Eye (tissue), 1 donor: ENCODE measurements around the gene MRPL55.

Experiments
- DNase-seq: peaks from one replicate; pipeline ENCODE4 v3.0.0-alpha.2; 2015

MRPL55 gene

DNA sequence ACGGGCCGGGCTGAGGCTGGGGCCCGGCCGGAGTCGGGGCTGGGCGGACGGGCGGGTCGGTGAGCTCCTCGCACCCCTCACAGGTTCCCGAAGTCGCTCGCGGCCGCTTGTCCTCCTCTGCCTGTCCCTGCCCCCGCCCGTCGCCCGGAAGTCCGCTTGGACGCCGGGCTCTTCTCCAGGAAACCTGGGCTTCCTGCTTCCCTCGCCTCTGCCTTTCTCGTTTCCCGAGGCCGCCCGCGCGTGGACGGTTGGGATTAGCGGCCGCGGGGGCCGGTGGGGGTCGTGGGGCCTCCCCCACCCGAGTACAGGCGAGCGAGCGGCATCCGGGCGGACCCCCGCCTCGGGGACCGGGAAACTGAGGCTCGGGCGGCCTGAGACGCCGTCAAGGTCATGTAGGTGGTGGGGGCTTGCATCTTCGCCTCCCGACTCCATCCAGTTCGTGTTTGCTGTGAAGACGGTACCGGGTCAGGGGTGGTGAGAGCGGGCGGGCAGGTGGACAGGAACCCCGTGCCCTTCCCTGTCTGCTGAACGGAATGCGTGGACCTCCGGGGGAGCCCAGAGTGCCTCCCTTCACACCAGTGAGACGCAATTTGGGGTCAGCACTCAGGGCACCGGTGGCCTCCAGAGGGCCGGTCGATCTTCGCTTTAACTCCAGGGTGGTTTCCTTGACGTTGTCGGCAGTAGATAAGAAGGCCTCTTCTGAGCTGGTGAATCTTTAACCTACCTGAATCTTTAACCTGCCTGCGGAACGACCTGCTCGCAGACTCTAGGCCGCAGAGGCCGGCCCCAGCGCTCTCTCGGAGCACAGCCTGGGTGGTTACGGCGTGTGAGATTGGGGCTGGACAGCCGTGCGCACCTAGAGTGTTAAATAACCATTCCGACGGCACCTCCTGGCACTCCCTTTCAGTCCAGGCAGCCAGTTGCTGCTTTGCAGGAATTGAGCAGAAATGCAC is 25.9 kb downstream of the MRPL55 start:
- peak; percentile 60 for DNase-seq

GRCh38 chr1:228082214-228082917 is 26.7 kb downstream of the MRPL55 start, which contains the start of gene ARF1:
Gene ARF1, plus strand, starts transcription at chr1:228082708. Its CDS starts 14,407 bp downstream, at chr1:228097115.
- DNase-seq: peak; percentile 97

GRCh38 chr1:228081578-228082213 is 27.4 kb downstream of the MRPL55 start:
- DNase-seq: peak; percentile 48

- DNase-seq: no peak
Measured at GRCh38 chr1:228081144-228081543, 28.0 kb downstream of the MRPL55 start.

GRCh38 chr1:228079601-228080263 is 29.4 kb downstream of the MRPL55 start:
- no peak for DNase-seq

DNA sequence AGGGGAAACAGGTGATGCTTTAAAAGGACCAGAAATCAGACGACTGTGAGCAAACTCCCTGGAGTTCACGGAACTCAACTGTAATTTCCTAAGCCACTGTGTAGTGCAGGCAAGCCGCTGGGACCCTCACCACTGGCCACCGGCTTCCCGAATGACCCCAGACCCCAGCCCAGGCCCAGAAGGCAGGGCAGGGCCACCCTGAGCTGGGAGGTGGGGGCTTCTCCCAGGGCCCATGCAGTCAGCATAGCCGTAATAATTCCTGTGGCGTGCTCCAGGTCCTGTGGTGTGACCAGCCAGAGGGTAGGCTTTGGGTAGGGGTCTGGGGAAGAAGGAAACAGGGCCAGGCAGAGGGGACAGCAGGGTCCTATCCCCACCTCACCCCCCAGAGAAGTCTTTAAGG is 30.1 kb downstream of the MRPL55 start:
- DNase-seq: no peak

- no peak for DNase-seq
Measured at GRCh38 chr1:228077565-228078330, 31.4 kb downstream of the MRPL55 start.

DNA sequence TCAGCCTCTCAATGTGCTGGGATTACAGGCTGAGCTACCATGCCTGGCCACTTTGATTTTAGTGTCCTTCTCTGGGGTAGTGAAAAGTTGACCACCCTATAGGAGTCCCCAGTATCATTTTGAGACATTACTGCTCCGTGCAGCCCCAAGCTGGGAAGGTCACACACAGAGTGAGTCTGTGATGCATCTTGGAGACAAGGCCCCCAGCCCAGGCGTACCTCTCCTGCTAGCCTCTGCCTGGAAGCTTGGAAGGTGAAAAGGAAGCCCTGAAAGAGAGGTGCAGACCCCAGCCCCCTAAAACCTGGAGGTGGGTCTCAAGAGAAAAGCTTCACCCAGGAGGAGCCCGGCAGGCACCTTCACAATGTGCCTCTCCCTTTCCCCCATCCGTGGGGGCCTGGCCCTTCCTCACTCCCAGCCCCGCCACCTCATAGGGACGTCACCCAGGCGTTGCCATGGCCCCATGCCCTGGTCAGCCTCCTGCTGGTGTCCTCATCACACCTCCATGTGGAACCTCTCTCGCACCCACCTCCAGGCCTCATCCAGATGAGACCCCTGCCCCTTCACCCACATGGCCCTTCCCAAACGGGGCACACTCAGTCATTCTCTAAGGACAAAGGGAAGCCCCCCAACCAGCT is 32.2 kb downstream of the MRPL55 start:
- no peak for DNase-seq

DNA sequence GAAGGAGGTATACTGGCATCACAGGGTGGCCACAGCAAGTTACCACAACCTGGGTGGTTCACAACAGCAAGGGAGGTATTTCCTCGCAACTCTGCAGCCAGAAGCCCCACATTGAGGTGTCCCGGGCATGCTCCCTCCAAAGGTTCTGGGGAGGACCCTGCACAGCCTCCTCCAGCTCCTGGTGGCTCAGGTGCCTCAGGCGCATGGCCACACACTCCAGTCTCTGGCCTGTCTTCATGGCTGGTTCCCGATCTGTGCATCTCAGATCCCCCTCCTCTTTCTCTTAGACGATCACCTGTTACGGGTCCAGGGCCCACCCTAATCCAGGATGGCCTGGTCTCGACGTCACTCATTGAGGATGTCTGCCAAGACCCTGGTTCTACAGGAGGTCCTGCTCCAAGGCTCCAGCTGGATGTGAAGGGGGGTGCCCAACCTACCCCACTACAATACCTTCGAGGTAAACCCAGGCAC is 33.3 kb downstream of the MRPL55 start:
- DNase-seq: no peak

- DNase-seq: no peak
Measured at GRCh38 chr1:228074954-228075730, 34.0 kb downstream of the MRPL55 start.

- peak; percentile 91 for DNase-seq
Measured at GRCh38 chr1:228073857-228074545, 35.1 kb downstream of the MRPL55 start.

DNA sequence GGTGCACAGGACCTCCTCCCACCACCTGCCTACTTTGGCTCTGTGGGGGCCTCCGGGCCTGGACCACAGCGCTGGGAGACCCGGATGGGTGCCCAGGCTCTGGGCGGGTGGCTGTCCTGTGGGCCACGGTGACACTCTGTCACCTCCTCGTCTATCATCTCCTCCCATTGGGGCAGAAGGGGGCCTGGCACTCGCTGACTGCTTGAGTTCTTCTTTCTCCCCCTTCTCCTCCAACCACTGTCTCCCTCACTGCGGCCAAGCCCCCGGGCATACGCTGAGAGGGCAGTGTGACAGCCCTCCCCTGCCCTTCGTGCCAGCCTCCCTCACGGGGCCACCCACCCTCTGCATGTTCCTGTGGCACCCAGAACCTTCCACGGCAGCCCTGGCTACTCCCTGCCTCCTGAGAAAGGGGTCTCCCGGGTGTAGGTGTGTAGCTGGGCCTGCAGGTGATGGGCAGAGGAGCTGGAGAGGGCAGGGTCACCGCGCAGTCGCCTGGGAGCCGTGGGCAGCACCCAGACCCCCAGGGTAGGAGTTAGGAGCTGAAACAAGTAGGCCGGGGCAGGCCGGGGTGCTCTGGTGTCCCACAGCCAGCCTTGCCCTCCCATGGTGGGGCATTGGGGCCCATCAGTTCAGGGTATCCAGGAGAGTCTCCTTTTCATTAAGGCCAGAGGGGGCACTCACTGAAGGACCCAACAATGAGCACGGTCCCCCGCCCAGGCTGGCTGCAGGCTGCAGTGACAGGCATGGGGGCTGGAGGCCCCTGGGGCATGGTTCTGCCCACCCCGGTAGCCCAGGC is 35.8 kb downstream of the MRPL55 start:
- no peak for DNase-seq

- DNase-seq: no peak
Measured at GRCh38 chr1:228072658-228073043, 36.4 kb downstream of the MRPL55 start.

- no peak for DNase-seq
Measured at GRCh38 chr1:228071839-228072657, 37.1 kb downstream of the MRPL55 start.

DNA sequence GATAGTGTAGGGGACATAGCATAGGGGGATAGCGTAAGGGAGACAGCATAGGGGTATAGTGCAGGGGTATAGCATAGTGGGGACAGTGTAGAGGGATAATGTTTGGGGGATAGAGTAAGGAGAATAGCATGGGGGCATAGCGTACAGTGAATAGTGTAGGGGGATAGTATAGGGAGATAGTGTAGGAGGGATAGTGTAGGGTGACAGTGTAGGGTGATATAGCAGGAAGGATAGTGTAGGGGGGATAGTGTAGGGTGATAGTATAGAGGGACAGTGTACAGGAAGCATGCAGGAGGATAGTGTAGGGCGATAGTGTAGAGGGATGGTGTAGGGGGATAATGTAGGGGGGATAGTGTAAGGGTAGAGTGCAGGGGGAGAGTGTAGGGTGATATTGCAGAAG is 38.2 kb downstream of the MRPL55 start:
- DNase-seq: no peak

DNA sequence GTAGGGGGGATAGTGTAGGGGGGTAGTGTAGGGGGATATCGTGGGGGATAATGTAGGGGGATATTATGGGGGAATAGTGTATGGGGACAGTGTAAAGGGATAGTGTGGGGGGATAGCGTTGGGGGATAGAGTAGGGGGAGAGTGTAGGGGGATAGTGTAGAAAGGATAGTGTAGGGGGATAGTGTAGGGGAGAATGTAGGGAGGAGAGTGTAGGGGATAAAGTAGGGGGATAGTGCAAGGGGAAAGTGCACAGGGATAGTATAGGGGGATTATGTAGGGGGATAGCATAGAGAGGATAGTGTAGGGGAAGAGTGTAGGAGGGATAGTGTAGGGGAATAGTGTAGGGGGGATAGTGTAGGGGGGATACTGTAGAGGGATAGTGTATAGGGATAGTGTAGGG is 38.9 kb downstream of the MRPL55 start:
- DNase-seq: no peak

DNA sequence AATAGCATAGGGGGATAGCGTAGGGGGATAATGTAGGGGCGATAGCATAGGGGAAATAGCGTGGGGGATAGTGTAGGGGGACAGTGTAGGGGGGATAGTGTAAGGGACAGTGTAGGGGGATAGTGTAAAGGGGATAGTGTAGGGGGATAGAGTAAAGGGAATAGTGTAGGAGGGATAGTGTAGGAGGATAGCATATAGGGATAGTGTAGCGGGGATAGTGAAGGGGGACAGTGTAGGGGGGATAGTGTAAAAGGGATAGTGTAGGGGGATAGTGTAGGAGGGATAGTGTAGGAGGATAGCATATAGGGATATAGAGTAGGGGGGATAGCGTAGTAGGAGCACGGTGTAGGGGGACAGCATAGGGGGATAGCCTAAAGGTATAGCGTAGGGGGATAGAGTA is 40.7 kb downstream of the MRPL55 start:
- DNase-seq: no peak
